ENCODE measurements around the gene POLR3H.
A peak's percentile ranks its signal among the peaks of the same experiment; 100 is the strongest.

The POLR3H gene

DNA sequence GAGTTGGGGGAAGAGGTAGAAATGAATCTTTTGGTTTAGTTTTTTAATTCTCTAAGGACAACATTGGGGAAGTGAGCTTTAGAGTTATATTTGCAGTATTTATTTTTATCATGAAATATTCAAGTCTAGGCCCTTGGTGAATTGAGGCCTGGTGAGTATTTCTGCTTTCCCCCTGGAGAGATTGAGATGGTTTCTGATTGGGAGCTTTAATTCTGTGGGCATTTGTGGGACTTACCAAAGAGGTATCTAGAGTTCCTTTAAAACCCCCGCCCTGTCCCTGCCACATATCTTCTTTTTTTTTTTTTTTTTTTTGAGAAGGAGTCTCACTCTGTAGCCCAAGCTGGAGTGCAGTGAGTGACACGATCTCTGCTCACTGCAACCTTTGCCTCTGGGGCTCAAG lies 65.8 kb downstream of the POLR3H start:
- Mint-ChIP-seq H3K36me3 (peaks cover 8% of the 10 kb centered on the region), H3K27ac (peak overlapping the region; percentile 91), H3K4me1 (peaks cover 92% of the 10 kb centered on the region), H3K4me3 (peak overlapping the region; percentile 67), H3K27me3 (no peaks in the 10 kb centered on the region), H3K9me3 (no peaks in the 10 kb centered on the region)
- peak; percentile 77 for ATAC-seq
